ENCODE measurements around the gene HBA2.
"Not testable (repeated sequence)": the region's sequence is repeated elsewhere in the genome, so short reads cannot be mapped to it uniquely, and the experiment has no call there.

- not testable (repeated sequence) for TF ChIP-seq POLR2A, CTCF (IDR thresholded peaks at IDR 0.05)
Observed at GRCh38 chr16:204046-204445, 31.4 kb downstream of the HBA2 start.

All from upper lobe of left lung (tissue), 4 donors.